ENCODE data around the gene CMPK1.

The CMPK1 gene

DNA sequence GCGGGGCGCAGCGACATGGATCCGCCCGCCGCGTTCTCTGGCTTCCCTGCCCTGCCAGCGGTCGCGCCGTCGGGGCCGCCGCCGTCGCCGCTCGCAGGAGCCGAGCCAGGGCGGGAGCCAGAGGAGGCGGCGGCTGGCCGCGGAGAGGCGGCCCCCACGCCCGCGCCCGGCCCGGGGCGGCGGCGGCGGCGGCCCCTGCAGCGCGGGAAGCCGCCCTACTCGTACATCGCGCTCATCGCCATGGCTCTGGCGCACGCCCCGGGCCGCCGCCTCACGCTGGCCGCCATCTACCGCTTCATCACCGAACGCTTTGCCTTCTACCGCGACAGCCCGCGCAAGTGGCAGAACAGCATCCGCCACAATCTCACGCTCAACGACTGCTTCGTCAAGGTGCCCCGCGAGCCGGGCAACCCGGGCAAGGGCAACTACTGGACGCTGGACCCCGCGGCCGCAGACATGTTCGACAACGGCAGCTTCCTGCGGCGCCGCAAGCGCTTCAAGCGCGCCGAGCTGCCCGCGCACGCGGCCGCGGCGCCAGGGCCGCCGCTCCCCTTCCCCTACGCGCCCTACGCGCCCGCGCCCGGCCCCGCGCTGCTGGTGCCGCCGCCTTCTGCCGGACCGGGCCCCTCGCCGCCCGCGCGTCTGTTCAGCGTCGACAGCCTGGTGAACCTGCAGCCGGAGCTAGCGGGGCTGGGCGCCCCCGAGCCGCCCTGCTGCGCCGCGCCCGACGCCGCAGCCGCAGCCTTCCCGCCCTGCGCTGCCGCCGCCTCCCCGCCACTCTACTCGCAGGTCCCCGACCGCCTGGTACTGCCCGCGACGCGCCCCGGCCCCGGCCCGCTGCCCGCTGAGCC, 83.0 kb downstream of the CMPK1 start:
- no peak overlapping the region for H3K27ac ChIP-seq (ENCODE audit: low read depth, low read length)
- H3K36me3 ChIP-seq (ENCODE audit: control insufficient read depth in 1 of 2, insufficient read depth in 2 of 2, low read length in 2 of 2): no peaks in the 10 kb centered on the region
- H3K27me3 ChIP-seq (ENCODE audit: control insufficient read depth in 1 of 2, insufficient read depth in 2 of 2, low read length in 2 of 2): peaks cover 30 to 47% of the 10 kb centered on the region in 2 donors
- H3K4me3 ChIP-seq (ENCODE audit: low read depth in 1 of 2, low read length in 2 of 2): no peak overlapping the region
- H3K9me3 ChIP-seq (ENCODE audit: control insufficient read depth in 1 of 2, low read length in 2 of 2): no peaks in the 10 kb centered on the region
- H3K4me1 ChIP-seq (ENCODE audit: control insufficient read depth in 1 of 2, insufficient read depth in 2 of 2, low read length in 2 of 2): no peaks in the 10 kb centered on the region
- H3K9ac ChIP-seq (ENCODE audit: low read depth in 1 of 2, low read length in 2 of 2): no peak overlapping the region

DNA sequence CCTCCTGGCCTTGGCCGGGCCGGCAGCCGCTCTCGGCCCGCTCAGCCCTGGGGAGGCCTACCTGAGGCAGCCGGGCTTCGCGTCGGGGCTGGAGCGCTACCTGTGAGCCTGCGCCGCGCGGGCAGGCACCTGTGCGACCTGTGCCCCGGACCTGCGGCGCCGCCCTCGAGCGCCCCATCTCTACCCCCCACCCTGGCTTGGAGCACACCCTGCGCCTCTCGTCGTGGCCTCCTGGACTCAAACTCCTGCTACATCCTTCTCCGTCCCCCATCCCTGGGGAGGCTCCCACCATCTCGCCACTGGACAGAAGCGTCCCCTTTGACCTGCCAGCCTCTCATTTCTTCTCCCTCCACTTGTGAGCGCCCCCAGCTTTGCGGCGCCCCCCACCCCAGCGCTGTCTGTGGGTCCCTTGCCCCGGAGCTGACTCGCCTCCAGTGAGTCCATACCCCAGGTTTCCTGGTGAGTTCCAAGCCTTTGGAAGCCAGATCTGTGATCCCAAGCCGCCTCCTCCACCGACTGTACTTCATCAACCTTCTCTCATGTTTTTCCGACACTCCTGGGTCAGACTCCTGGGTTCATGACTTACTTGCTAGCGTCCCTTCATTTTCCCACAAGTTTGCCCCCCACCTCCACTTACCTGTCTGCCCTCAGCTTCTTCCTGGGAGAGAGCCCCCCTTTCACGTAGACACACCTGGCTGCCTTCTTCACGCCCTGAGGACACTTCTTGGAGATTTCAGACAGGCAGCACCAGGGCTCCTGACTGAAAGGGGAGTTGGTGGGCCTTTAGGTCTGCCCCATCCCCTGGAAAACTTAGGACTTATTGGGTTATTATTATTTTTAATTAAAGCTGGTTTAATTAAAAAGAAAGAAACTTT, 83.8 kb downstream of the CMPK1 start:
- no peak overlapping the region for H3K27ac ChIP-seq (ENCODE audit: low read depth, low read length)
- H3K27me3 ChIP-seq (ENCODE audit: control insufficient read depth in 1 of 2, insufficient read depth in 2 of 2, low read length in 2 of 2): peaks cover 30 to 47% of the 10 kb centered on the region in 2 donors
- no peak overlapping the region for H3K4me3 ChIP-seq (ENCODE audit: low read depth in 1 of 2, low read length in 2 of 2)

DNA sequence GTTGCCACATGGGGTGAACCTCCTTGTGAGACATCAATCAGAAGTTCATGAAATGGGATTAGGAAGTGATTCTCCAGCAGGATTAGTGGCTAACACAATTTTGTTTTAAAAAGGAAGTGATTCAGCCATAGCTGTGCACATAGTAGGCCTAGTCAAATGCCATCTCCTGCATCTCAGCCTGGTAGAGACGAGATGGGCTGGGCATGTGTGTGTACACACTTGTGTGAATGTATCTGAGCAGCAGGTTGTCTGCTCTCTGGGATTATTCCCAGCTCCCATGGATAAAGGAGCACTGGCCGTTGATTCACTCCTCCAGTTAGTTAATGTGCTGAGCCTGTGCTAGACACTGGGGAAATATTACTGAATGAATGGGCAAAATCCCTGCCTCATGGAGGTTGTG, 84.5 kb downstream of the CMPK1 start:
- H3K27me3 ChIP-seq (ENCODE audit: control insufficient read depth in 1 of 2, insufficient read depth in 2 of 2, low read length in 2 of 2): peaks cover 30 to 47% of the 10 kb centered on the region in 2 donors
- no peak overlapping the region for H3K4me3 ChIP-seq (ENCODE audit: low read depth in 1 of 2, low read length in 2 of 2)
- no peaks in the 10 kb centered on the region for H3K4me1 ChIP-seq (ENCODE audit: control insufficient read depth in 1 of 2, insufficient read depth in 2 of 2, low read length in 2 of 2)
- H3K9ac ChIP-seq (ENCODE audit: low read depth in 1 of 2, low read length in 2 of 2): no peak overlapping the region
- no peak overlapping the region for H3K27ac ChIP-seq (ENCODE audit: low read depth, low read length)
- H3K36me3 ChIP-seq (ENCODE audit: control insufficient read depth in 1 of 2, insufficient read depth in 2 of 2, low read length in 2 of 2): no peaks in the 10 kb centered on the region
- H3K9me3 ChIP-seq (ENCODE audit: control insufficient read depth in 1 of 2, low read length in 2 of 2): no peaks in the 10 kb centered on the region

More for the DNA sequence above, 83.8 kb downstream of the CMPK1 start:
- Histone ChIP-seq H3K36me3 (ENCODE audit: control insufficient read depth in 1 of 2, insufficient read depth in 2 of 2, low read length in 2 of 2) (no peaks in the 10 kb centered on the region), H3K4me1 (ENCODE audit: control insufficient read depth in 1 of 2, insufficient read depth in 2 of 2, low read length in 2 of 2) (no peaks in the 10 kb centered on the region), H3K9ac (ENCODE audit: low read depth in 1 of 2, low read length in 2 of 2) (no peak overlapping the region), H3K9me3 (ENCODE audit: control insufficient read depth in 1 of 2, low read length in 2 of 2) (no peaks in the 10 kb centered on the region)

DNA sequence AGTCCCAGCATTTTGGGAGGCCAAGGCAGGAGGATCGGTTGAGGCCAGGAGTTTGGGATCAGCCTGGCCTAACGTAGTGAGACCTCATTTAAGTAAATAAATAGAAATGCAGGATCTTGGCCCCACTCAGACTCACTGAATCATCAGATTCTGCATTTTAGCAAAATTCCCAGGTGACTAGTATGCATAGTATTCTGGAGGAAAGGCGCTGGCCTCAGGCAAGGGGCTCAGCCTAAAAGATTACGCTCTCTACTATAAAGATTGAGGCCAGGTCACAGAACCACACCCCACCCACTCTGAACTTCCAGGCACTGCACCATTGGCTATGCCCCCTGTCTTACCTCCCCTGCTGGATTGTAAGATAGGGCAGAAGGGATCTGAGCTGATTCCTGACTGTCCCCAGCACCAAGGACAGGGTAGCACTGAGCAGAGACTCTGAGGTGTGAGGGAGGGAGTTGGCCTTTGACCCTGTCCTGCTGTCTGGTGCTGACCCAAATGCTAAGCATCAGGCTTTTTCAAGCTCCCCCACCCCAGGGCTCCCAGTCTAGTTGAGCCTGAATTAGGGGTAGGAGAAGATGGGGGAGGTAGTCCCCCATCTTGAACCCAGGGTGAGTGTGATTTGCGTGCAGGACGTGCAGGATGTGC, 85.2 kb downstream of the CMPK1 start:
- Histone ChIP-seq H3K36me3 (ENCODE audit: control insufficient read depth in 1 of 2, insufficient read depth in 2 of 2, low read length in 2 of 2) (no peaks in the 10 kb centered on the region), H3K27me3 (ENCODE audit: control insufficient read depth in 1 of 2, insufficient read depth in 2 of 2, low read length in 2 of 2) (peaks cover 30 to 47% of the 10 kb centered on the region in 2 donors), H3K4me1 (ENCODE audit: control insufficient read depth in 1 of 2, insufficient read depth in 2 of 2, low read length in 2 of 2) (no peaks in the 10 kb centered on the region), H3K9ac (ENCODE audit: low read depth in 1 of 2, low read length in 2 of 2) (no peak overlapping the region), H3K4me3 (ENCODE audit: low read depth in 1 of 2, low read length in 2 of 2) (no peak overlapping the region), H3K9me3 (ENCODE audit: control insufficient read depth in 1 of 2, low read length in 2 of 2) (no peaks in the 10 kb centered on the region), H3K27ac (ENCODE audit: low read depth, low read length) (no peak overlapping the region)

DNA sequence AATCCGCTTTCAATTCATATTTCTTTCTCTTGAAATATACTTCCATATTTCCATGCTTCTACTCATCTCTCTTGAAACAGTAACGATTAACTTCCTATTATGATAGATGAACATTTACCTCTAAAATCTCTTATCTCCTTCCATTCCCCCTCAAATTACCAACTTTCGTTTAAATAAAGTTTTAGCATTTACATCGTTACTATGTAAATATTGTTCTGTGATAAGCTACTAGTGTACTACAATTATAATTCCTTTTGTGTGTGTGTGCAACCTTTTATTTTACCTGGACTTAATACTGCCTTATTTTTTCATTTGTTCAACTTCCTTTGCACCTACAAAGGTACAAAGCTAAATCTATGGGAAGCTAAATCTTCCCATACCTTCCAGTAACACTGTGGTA, 87.0 kb downstream of the CMPK1 start:
- Histone ChIP-seq H3K36me3 (ENCODE audit: control insufficient read depth in 1 of 2, insufficient read depth in 2 of 2, low read length in 2 of 2) (no peaks in the 10 kb centered on the region), H3K4me1 (ENCODE audit: control insufficient read depth in 1 of 2, insufficient read depth in 2 of 2, low read length in 2 of 2) (no peaks in the 10 kb centered on the region), H3K27ac (ENCODE audit: low read depth, low read length) (no peak overlapping the region), H3K4me3 (ENCODE audit: low read depth in 1 of 2, low read length in 2 of 2) (no peak overlapping the region), H3K27me3 (ENCODE audit: control insufficient read depth in 1 of 2, insufficient read depth in 2 of 2, low read length in 2 of 2) (peaks cover 21 to 35% of the 10 kb centered on the region in 2 donors), H3K9ac (ENCODE audit: low read depth in 1 of 2, low read length in 2 of 2) (no peak overlapping the region), H3K9me3 (ENCODE audit: control insufficient read depth in 1 of 2, low read length in 2 of 2) (no peaks in the 10 kb centered on the region)

DNA sequence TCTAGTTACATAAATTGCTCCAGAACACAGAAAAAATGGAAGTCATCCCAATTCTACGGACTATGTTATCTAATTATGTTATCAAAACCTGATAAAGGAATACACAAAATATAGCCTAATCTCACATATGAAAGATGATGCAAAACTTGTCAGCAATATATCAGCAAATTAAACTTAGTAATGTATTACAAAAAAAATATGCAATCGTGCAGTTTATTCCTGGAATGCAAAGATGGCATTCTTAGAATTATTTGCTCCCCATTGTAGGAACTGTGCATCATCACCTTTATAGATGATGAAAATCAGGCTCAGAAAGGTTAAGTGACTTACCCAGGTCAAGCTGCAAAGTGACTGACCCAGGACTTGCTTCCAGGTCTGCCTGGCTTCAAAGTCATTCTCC, 90.3 kb downstream of the CMPK1 start:
- Histone ChIP-seq H3K27me3 (ENCODE audit: control insufficient read depth in 1 of 2, insufficient read depth in 2 of 2, low read length in 2 of 2) (peaks cover 2 to 12% of the 10 kb centered on the region in 2 donors), H3K27ac (ENCODE audit: low read depth, low read length) (no peak overlapping the region), H3K4me1 (ENCODE audit: control insufficient read depth in 1 of 2, insufficient read depth in 2 of 2, low read length in 2 of 2) (no peaks in the 10 kb centered on the region), H3K36me3 (ENCODE audit: control insufficient read depth in 1 of 2, insufficient read depth in 2 of 2, low read length in 2 of 2) (no peaks in the 10 kb centered on the region), H3K4me3 (ENCODE audit: low read depth in 1 of 2, low read length in 2 of 2) (no peak overlapping the region), H3K9me3 (ENCODE audit: control insufficient read depth in 1 of 2, low read length in 2 of 2) (no peaks in the 10 kb centered on the region), H3K9ac (ENCODE audit: low read depth in 1 of 2, low read length in 2 of 2) (no peak overlapping the region)

DNA sequence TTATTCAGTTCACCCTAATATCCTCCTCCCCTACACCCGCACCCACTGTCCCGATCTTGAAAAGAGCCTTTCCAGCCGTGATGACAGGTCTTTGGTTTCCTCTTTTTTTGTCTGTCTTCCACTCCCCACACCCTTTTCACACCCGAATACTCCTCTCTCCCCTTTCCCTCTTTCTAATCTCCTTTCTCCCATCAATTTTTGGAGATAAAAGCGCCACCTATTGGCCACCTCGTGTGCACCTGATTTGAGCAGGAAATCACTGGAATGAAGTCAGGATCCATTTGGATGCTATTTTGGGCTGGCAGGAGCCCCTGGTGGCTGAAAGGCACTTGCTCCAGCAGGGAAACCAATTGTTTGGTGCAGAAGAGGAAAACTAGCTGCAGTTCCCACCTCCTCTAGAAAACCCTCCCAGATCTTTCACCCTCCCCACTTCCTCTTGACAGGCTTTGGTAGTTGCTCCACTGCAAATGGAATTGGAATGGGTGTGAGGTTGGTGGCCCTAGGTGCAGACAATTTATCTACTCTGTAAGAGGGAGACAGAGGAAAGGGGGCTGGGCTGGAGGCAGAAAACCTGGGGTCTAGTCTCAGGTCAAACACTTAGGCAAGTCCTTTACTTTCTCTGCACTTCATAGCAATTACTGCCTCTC, 90.9 kb downstream of the CMPK1 start:
- H3K9ac ChIP-seq (ENCODE audit: low read depth in 1 of 2, low read length in 2 of 2): no peak overlapping the region
- peaks cover 0 to 7% of the 10 kb centered on the region in 2 donors for H3K27me3 ChIP-seq (ENCODE audit: control insufficient read depth in 1 of 2, insufficient read depth in 2 of 2, low read length in 2 of 2)
- H3K9me3 ChIP-seq (ENCODE audit: control insufficient read depth in 1 of 2, low read length in 2 of 2): no peaks in the 10 kb centered on the region
- no peak overlapping the region for H3K27ac ChIP-seq (ENCODE audit: low read depth, low read length)
- no peaks in the 10 kb centered on the region for H3K4me1 ChIP-seq (ENCODE audit: control insufficient read depth in 1 of 2, insufficient read depth in 2 of 2, low read length in 2 of 2)
- no peaks in the 10 kb centered on the region for H3K36me3 ChIP-seq (ENCODE audit: control insufficient read depth in 1 of 2, insufficient read depth in 2 of 2, low read length in 2 of 2)
- no peak overlapping the region for H3K4me3 ChIP-seq (ENCODE audit: low read depth in 1 of 2, low read length in 2 of 2)

All from duodenal mucosa (tissue), 2 donors.